ENCODE measurements around the gene PRSS53. TPM values are rescaled to one million over a fixed set of nuclear protein-coding genes. Genes with fewer than 3 reads are reported as not detected.

PRSS53 gene
- total RNA-seq, 1 donor from 2014 or later: 0.81 TPM

DNA sequence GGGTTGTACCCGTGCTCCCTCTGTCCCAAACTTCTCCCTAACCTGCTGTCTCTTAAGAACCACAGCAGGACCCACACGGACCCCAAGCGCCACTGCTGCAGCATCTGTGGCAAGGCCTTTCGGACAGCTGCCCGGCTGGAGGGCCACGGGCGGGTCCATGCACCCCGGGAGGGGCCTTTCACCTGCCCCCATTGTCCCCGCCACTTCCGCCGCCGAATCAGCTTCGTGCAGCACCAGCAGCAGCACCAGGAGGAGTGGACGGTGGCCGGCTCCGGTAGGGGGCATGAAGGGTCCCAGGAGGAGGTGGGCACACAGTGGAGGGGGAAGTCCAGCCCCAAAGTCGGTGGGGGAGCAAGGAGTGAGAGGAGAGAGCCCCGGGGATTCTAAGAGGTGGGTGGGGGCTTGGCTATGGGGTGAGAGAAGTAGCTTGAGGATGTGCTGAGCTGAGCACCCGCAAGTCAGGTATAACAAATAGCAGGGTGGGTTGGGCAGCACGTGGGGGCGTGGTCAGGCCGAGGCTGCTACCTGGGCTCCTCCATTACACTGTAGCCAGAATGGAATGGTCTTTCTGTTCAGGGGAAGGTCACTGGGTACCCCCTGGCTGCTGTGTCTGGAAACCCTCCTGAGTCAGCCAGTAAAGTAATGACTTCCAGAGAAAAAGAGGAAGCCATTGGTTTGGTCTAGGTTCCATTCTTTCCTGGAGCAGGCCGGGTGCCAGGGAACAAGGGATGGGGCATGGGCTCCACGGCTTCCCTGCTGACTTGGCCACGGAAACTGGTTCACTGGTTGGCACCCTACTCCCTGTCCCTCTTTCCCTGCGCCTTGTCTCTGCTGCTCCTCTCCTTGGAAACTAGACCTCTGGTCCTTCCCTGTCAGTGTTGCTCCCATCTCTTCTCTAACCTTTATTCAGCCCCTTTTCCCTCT is 7.1 kb downstream of the PRSS53 start:
- DNase-seq: no peak
- intact Hi-C loops (cut with DNase I): no loop called here
- no peak for ATAC-seq (ENCODE audit: poor library complexity)

DNA sequence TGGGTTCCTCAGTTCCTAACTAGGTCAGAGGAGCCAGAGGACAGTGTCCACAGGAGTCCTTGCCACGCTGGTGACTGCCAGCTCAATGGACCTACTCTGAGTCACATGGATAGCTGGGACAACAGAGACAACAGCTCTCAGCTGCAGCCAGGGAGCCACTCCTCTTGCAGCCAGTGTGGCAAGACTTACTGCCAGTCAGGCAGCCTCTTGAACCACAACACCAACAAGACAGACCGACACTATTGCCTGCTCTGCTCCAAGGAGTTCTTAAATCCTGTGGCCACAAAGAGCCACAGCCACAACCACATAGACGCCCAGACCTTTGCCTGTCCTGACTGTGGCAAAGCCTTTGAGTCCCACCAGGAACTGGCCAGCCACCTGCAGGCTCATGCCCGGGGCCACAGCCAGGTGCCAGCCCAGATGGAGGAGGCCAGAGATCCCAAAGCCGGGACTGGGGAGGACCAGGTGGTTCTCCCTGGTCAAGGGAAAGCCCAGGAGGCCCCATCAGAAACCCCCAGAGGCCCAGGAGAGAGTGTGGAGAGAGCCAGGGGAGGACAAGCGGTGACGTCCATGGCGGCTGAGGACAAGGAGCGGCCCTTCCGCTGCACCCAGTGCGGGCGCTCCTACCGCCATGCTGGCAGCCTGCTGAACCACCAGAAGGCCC is 7.9 kb downstream of the PRSS53 start:
- intact Hi-C loops (cut with DNase I): no loop called here
- DNase-seq: no peak
- ATAC-seq (ENCODE audit: poor library complexity): no peak

DNA sequence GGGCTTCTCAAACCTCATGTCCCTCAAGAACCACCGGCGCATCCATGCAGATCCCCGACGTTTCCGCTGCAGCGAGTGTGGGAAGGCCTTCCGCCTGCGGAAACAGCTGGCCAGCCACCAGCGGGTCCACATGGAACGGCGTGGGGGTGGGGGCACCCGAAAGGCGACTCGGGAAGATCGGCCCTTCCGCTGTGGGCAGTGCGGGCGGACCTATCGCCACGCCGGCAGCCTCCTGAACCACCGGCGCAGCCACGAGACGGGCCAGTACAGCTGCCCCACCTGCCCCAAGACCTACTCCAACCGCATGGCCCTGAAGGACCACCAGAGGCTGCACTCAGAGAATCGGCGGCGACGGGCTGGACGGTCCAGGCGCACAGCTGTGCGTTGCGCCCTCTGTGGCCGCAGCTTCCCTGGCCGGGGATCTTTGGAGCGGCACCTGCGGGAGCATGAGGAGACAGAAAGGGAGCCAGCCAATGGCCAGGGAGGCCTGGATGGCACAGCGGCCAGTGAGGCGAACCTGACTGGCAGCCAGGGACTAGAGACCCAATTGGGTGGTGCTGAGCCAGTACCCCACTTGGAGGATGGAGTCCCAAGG is 8.6 kb downstream of the PRSS53 start:
- DNase-seq (no peak), ATAC-seq (ENCODE audit: poor library complexity) (no peak)
- intact Hi-C loops (cut with DNase I): no loop called here

DNA sequence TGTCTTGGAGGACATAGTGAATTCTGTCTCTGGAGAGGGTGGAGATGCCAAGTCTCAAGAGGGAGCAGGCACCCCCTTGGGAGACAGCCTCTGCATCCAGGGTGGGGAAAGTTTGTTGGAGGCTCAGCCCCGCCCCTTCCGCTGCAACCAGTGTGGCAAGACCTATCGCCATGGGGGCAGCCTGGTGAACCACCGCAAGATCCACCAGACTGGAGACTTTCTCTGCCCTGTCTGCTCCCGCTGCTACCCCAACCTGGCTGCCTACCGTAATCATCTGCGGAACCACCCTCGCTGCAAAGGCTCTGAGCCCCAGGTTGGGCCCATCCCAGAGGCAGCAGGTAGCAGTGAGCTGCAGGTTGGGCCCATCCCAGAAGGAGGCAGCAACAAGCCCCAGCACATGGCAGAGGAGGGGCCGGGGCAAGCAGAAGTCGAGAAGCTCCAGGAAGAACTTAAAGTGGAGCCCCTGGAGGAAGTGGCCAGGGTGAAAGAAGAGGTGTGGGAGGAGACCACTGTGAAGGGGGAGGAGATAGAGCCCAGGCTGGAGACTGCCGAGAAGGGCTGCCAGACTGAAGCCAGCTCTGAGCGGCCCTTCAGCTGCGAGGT is 9.3 kb downstream of the PRSS53 start:
- intact Hi-C loops (cut with DNase I): no loop called here
- no peak for DNase-seq

DNA sequence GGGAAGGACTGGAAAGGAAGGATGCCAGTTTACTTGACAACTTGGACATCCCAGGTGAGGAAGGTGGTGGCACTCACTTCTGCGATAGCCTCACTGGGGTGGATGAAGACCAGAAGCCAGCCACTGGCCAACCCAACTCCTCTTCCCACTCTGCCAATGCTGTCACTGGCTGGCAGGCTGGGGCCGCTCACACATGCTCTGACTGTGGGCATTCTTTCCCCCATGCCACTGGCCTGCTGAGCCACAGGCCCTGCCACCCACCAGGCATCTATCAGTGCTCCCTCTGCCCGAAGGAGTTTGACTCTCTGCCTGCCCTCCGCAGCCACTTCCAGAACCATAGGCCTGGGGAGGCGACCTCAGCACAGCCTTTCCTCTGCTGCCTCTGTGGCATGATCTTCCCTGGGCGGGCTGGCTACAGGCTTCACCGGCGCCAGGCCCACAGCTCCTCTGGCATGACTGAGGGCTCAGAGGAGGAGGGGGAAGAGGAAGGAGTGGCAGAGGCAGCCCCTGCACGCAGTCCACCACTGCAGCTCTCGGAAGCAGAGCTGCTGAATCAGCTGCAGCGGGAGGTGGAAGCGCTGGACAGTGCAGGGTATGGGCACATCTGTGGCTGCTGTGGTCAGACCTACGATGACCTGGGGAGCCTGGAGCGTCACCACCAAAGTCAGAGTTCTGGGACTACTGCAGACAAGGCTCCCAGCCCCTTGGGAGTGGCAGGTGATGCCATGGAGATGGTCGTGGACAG is 10.0 kb downstream of the PRSS53 start:
- DNase-seq (no peak), ATAC-seq (ENCODE audit: poor library complexity) (no peak)
- intact Hi-C loops (cut with DNase I): no loop called here

More for the DNA sequence above, 9.3 kb downstream of the PRSS53 start:
- ATAC-seq (ENCODE audit: poor library complexity): no peak

DNA sequence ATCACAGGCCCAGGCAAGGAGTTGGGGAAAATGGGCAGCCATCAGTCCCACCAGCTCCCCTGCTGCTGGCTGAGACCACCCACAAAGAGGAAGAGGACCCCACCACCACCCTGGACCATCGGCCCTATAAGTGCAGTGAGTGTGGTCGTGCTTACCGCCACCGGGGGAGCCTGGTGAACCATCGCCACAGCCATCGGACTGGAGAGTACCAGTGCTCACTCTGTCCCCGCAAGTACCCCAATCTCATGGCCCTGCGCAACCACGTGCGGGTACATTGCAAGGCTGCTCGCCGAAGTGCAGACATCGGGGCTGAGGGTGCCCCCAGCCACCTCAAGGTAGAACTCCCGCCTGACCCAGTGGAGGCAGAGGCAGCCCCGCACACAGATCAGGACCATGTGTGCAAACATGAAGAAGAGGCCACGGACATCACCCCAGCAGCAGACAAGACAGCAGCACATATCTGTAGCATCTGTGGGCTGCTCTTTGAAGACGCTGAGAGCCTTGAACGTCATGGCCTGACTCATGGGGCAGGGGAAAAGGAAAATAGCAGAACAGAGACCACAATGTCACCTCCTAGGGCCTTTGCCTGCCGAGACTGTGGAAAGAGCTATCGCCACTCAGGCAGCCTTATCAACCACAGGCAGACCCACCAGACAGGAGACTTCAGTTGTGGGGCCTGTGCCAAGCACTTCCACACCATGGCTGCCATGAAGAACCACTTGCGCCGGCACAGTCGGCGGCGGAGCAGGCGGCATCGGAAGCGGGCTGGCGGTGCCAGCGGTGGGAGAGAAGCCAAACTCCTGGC is 10.9 kb downstream of the PRSS53 start:
- no peak for DNase-seq
- no peak for ATAC-seq (ENCODE audit: poor library complexity)
- intact Hi-C loops (cut with DNase I): no loop called here

DNA sequence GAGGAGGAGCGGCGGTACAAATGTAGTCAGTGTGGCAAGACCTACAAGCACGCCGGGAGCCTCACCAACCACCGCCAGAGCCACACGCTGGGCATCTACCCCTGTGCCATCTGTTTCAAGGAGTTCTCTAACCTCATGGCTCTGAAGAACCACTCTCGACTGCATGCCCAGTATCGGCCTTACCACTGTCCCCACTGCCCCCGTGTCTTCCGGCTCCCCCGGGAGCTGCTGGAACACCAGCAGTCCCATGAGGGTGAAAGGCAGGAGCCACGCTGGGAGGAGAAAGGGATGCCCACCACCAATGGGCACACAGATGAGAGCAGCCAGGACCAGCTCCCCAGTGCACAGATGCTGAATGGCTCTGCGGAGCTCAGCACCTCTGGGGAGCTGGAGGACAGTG is 11.7 kb downstream of the PRSS53 start:
- intact Hi-C loops (cut with DNase I): no loop called here
- ATAC-seq (ENCODE audit: poor library complexity) (no peak), DNase-seq (no peak)

DNA sequence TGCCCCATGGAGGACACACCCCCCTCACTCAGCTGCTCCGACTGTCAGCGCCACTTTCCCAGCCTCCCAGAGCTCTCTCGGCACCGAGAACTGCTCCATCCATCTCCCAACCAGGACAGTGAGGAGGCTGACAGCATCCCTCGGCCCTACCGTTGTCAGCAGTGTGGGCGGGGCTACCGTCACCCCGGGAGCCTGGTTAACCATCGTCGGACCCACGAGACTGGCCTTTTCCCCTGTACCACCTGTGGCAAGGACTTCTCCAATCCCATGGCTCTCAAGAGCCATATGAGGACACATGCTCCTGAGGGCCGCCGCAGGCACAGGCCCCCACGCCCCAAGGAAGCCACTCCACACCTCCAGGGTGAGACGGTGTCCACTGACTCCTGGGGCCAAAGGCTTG is 12.4 kb downstream of the PRSS53 start:
- intact Hi-C loops (cut with DNase I): no loop called here
- DNase-seq: no peak
- no peak for ATAC-seq (ENCODE audit: poor library complexity)

DNA sequence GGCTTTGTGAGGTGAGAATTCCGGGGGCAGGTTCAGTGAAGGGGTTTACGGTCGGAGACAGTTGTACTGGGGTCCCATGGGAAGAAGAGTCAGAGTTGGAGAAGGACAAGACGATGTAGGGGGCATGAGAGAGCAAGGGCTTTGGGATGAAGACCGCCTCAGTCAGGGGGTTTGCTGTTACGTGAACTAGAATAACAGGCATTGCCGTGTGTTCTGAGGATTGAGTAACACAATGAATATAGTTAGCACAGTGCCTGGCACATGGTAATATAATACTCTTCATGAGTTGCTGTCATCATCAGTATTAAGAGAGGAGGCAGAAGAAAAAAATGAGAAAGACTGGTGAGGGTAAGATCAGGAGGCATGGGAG is 13.9 kb downstream of the PRSS53 start:
- no peak for DNase-seq
- ATAC-seq (ENCODE audit: poor library complexity): no peak
- intact Hi-C loops (cut with DNase I): no loop called here

DNA sequence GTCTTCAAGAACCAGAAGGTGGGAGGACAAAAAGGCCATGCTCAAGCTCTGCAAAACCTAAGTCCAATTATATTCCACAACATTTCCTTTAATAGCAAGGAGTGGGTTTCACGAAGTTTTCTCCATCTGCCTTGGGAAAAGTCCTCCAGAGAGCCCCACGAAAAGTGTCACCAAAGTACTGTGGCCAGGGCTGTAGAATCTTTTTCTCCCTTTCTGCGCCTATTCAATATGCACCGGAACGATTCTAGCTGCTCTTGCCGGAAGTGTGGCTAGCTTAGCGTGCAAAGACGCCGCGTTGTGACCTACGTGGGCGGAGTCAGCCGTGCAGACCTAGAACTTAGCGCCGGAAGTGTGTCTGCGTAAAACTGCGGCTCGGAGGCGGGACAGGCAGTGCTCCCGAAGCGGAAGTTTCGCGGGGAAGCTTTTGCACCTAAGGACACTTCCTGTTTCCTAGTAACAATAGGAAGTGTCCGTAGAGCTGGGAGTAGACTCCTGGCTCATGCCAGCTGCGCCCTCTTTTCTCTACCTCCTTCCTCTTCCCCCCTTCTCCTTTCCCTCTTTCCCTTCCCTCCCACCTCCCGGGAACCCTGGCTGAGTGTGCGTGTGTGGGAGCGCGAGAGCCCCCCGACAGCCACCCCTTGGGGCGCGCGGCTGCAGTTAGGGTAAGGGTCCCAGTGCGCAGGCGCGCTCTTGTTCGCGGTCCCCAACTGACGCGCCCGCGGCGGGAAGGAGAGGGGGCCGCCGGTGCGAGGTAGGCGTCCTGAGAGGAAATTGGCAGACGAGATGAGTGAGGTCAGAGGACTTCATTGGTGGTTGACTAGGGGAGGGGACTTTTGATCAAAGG is 14.6 kb downstream of the PRSS53 start, which contains the start of the genes ZNF646 and ZNF668:
Gene ZNF646 (plus strand): TSS at position 453 of the 844 bp plus-strand sequence. CDS start 1,903 bp downstream, outside the sequence.
Gene ZNF668 (minus strand): TSS at position 271 of the 844 bp plus-strand sequence. CDS start 9,781 bp downstream, outside the sequence.
- intact Hi-C loops (cut with DNase I): loop anchor here (2.0 kb wide), 1 partner anchor 39 kb away; no protein-coding TSS in a partner anchor
- peak; percentile 99 for DNase-seq
- peak; percentile 96 for ATAC-seq (ENCODE audit: poor library complexity)

DNA sequence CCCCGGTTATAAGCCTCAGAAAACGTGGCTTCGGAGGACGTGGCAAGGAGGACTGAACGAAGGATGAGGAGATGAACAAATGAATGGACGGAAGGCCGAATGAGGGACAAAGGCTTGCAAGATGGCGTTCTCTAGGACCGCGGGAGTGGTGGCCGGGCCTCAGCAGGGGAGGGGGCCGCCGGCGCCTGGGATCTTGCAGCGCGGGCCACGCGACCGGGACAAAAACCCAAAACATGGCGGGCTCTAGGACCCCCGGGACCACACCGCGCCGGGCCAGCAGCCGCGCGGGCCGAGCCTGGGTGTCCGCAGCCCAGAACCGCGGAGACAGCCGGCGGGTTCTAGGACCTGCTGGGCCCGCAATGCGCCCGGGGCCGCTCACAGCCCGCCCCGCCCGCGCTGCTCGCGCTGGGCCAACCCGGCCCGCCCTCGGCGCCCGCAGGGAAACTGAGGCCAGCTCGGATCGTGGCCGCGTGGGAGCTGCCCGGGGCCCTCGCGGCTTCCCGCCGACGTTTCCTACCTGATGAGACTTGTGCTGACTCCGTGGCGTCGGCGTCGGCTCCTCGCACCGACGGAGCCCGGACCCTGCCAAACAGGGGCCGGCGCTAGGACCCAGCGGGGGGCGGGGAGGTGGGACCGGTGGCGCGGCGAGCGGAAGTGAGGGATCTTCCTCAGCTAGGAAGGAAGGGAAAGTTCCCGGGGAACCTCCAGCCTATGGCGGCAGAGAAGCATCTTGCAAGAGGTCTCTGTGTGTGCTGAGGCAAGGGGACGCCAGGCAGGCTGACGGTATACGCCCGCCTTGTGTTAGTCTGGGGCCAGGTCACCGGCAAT is 15.4 kb downstream of the PRSS53 start:
- intact Hi-C loops (cut with DNase I): loop anchor here (2.0 kb wide), 1 partner anchor 39 kb away; no protein-coding TSS in a partner anchor
- DNase-seq (peak; percentile 94), ATAC-seq (ENCODE audit: poor library complexity) (peak; percentile 94)

DNA sequence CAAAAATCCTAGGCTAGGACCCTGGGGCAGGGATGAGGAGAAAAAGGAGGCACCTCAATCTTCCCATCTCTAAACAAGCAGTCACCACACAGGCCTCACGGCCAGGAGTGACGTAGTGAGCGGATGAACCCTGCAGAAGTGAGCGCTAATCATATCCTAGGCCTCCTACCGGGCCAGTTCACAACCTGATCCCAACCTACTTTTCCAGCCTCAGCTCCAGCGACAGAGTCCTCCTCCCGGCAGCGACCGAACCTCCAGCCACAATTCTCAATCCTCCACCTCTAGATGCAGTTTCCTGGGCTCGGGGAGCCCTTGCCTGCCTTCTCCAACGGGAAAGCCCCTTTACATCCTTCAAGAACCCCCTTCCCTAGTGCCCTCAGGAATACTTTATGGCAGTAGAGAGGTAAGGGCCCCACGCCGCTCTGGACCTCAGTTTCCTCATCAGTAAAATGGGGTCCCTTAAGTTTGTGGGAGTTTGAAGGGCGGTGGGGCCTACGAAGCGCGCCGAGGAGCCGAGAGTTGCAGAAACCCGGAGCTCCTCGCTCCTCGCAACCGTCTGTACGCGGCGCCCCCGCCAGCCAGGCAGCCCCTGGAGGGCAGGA is 16.1 kb downstream of the PRSS53 start:
- no peak for ATAC-seq (ENCODE audit: poor library complexity)
- intact Hi-C loops (cut with DNase I): loop anchor here (2.0 kb wide), 1 partner anchor 38 kb away; no protein-coding TSS in a partner anchor
- DNase-seq: no peak

DNA sequence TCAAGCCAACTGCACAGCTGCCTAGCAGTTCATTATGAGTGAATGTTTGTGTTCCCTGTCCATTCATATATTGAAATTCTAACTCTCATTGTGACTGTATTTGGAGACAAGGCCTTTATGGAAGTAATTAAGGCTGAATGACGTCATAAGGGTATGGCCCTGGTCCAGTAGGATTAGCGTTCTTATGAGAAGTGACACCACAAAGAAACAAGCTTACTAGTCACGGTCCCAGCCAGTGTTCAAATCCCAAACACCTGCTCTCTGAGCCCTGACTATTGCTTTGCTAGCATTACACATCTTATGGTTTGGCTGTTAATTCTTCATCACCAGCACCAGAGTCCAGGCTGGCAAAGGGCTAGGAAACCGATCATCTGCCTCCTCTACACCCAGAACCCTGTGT is 16.9 kb downstream of the PRSS53 start:
- intact Hi-C loops (cut with DNase I): loop anchor here (2.0 kb wide), 1 partner anchor 37 kb away; no protein-coding TSS in a partner anchor
- no peak for ATAC-seq (ENCODE audit: poor library complexity)
- no peak for DNase-seq

DNA sequence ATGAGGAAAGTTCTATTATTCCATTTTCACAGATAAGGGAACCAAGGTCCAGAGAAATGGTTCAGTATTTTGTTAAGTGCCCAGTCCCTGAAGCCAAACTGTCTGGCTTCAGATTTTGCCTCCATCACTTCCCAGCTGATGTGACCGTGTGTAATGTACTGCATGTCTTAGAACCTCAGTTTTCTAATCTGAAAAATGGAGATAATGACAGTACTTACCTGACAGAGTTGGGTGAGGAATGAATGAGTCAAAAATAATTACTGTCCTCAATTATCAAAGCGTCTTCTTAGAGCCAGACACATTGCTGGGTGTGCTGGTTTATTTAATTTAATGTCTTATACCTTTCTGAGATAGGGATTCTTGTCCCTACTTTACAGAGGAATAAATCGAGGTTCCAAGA is 21.4 kb downstream of the PRSS53 start:
- ATAC-seq (ENCODE audit: poor library complexity): no peak
- intact Hi-C loops (cut with DNase I): no loop called here
- no peak for DNase-seq

DNA sequence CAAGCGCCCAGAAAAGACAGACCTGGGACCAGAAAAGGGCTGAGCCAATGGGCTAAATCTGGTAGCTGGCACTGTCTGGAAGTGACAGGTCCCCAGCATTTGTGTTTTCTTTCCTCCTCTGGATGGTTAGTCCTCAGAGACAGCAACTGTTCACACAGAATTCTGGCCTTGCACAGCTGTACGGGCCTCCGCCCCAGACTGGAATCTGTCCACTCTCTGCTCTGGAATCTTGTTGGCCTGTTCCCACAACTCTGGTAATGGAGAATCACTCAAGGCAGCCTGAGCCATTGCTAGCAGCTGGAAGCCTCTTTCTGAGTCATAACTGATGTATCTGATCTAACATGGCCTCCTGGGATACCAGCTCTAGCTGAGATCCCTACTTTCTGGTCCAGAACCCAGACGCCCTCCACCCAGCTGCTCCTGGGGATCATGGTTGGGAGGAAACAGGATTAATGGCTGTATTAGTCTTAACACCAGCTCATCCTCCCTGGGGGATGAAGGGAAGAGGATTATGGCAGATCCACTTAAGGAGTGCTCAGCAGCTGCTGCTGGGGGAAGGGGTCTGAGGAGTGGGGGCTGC is 23.8 kb downstream of the PRSS53 start:
- DNase-seq: peak; percentile 73
- intact Hi-C loops (cut with DNase I): no loop called here
- ATAC-seq (ENCODE audit: poor library complexity): peak; percentile 85
